Smooth muscle cell of the brain vasculature (primary cell): ENCODE measurements around the gene TMEM175.
"Not testable (repeated sequence)": the region's sequence is repeated elsewhere in the genome, so short reads cannot be mapped to it uniquely, and the experiment has no call there.

Experiments
- DNase-seq: peaks from one replicate; pipeline ENCODE4 v3.0.0-alpha.2; 2012; ENCODE audit warnings: low read depth, low spot score

The TMEM175 gene

GRCh38 chr4:988726-989721, 56.8 kb downstream of the TMEM175 start:
- no peak for DNase-seq

DNA sequence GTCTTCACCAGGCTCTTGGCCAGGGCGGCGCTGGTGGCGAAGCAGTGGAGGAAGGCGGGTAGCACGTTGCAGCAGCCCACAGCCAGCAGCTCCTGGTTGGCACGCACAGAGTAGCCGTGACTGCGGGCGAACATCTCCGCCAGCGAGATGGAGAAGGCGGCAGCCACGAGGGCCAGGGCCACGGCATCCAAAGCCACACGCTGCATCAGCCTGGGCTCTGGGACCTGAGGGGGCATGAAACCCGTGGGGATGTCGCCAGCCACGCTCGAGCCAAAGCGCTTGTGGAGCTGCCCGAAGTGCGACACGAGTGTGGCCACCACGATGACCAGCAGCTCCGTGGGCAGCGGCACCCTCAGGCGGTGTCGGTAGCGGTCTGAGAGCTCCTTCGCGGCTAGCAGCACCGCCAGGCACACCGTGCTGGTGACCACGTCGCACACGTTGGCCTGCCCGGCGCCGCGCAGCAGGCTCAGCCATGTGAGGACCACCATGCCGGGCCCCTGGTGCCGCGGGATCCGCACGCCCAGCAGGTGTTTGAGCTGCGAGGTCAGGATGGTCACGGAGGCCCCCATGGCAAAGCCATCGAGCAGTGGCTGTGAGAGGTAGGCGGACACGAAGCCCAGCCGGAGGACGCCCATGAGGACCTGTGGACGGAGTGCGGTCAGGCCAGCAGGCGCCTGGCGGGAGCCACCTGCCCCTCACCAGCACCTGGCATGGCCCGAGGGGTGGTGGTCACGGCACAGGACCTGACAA, 57.6 kb downstream of the TMEM175 start:
- no peak for DNase-seq

GRCh38 chr4:990746-991367, 58.6 kb downstream of the TMEM175 start:
- no peak for DNase-seq

DNA sequence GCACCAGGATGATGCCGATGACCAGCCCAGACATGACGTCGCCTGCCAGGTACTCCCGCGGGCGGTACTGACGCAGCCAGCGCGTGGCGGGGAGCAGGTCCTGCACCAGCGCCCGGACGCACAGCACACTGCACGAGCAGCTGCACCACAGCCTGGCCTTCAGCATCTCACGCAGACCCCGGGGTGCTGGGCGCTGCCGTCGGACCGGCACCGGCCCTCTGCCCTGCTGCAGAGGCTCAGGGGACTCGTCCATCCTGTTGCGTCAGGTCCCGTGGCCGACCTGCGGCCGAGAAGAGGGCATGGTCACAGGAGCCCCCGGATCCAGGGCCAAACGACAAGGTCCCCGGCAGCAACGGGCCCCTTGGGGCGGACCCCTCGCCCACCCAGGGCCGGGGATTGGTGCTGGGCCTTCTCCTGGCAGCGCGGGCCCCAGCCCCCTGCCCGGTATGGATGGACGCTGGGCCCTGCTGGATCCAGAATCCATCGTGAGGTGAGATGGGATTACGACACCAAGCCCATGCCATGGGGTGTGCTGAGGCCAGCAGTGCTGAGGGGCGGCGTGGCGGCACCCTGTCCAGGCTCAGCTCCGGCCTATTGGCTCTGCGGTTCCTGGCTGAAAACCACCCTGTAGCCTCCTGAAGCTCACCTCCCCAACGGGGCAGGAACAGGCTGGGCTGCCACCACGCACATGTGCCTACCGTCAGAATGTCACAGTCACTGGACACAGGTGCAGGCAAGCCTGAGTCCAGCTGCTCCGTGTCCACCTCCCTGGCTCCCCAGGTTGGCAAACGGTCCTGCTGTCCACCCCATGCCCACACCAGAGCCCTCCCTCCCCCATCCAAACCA, 59.4 kb downstream of the TMEM175 start:
- DNase-seq = no peak

- DNase-seq = no peak
Observed at GRCh38 chr4:992297-993110, 60.2 kb downstream of the TMEM175 start.

DNA sequence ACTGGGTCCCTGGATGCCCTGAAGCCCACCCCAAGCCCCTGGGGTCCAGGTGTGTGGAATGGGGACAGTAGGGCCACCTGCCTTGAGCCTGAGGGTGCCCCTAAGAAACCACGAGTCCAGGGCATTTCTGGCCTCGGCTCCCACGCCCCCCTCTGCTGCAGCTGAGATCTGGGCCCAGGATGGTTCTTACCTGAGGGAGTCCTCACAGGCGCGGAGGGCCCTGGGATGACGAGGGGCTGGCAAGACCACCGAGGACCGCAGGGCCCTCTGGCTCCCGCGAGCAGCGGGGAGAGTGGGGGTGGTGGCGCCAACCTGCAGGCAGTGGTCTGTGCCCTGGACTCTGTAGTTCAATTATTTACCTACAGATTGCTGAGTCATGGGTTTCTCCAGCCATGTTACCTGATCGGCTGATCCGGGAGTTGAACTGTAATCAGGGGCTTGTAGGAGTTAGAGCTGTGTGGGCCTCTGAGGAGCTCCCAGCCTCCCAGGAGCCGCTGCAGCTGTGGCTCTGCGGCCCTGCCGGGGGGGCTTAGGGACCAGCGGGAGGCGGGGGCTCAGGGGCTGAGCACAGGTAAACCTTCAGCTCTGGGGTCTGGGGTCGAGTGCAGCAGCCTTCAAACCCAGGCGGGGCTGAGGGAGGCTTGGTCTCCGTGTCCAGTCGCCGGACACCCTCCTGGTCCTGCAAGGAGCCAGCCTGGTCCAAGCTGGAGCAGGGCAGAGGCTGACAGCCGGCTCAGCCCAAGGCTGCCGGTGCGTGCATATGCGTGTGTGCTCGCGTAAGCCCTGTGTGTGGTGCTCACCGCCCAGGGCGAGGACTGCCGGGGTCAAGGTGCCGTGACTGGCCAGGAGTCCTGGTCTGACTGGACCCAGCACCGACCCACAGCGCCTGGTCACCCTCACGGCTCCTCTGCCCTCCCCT, 61.1 kb downstream of the TMEM175 start, which contains the start of gene SLC26A1:
SLC26A1 (minus strand) TSS at position 294 of the 919 bp plus-strand sequence. CDS start 1,701 bp downstream, outside the sequence.
- no peak for DNase-seq

DNA sequence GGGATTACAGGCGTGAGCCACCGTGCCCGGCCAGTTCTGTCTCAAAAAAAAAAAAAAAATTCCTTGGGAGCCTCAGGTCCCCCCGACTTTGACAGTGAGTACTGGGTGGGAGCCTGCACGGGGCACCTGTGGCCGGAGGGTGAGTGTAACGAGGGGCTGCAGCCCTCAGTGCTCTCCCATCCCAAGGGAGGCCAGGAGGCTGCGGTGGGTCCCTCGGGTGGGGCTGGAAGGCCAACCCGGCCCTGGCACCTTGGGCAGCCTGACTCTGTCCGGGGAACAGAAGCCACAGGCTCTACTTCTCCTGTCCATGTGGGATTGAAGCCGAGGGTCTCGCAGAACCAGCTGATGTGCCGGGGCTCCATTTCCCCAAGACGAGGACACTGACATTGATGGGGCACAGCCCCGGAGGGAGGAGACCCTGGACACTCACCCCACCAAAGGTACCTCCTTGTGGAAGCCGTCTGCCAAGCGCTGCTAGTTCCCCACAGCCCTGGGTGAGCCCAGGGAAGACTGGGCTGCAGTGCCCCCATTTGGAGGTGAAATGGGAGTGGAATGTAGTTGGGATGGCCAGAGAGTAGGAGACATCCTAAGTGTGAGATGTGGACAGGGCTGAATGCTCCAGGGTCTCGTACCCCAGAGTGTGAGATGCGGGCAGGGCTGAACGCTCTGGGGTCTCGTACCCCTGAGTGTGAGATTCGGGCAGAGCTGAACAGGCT, 63.2 kb downstream of the TMEM175 start:
- no peak for DNase-seq

DNA sequence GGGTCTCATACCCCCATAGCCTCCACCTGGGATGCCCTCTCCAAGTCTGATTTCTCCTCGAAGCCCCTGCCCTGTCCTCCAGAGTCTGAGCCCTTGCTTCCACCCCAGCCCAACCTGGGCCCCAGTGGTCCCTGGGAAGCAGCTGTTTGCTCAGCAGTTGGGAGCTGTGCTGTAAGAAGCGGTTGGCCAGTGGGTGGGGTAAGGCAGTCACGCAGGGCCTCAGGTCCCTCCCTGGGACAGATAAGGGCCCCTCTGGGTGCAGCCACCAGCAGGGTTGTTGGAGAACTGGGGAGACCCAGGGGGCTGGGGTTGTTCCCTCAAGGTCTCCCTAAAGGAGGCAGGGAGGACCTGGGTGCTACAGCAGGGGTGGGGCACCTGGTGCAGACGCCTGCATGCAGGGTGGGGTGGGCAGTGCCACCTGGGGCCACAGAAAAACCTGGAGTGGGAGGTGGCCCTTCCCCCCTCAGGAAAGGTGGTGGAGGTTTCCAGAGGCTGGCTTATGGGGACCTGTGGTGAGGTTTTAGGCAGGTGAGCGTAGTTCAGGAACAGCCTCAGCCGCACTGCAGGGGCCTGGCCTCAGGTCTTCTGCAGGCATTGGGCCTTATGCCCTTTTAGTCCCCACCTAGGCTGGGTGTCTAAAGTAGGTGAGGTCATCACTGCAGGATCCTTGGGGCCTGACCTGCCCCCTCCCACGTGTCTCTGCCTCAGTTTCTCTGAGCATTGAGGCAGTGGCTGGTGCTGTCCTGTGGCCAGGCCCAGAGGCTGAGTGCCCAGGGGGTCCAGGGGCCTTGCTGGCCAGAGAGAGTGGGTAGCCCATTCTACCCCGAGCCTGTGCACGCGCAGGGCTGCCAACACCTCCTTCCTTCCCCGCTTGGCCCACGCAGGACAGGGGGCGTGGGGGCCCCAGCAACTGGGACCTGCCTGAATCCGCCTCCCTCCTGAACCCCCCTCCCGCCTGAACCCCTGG, 64.1 kb downstream of the TMEM175 start:
- no peak for DNase-seq

DNA sequence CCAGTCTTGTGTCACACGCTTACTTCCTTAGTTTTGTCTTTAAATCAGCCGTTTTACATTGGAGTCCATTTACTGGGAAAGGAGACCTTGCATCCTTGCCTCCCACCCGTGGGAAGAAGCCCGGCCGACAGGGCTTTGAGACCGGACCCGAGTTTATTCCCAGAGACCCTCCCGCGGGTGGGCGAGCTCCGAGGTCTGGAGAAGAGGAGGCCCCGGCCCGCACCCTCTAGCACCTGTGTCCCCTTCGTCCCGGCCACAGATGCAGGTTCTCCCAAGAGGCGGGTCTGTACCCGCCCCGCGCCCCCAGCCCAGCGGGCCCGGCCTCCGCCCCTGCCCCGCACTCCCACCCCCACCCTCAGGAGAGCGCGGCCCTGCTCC, 64.7 kb downstream of the TMEM175 start:
- no peak for DNase-seq

DNA sequence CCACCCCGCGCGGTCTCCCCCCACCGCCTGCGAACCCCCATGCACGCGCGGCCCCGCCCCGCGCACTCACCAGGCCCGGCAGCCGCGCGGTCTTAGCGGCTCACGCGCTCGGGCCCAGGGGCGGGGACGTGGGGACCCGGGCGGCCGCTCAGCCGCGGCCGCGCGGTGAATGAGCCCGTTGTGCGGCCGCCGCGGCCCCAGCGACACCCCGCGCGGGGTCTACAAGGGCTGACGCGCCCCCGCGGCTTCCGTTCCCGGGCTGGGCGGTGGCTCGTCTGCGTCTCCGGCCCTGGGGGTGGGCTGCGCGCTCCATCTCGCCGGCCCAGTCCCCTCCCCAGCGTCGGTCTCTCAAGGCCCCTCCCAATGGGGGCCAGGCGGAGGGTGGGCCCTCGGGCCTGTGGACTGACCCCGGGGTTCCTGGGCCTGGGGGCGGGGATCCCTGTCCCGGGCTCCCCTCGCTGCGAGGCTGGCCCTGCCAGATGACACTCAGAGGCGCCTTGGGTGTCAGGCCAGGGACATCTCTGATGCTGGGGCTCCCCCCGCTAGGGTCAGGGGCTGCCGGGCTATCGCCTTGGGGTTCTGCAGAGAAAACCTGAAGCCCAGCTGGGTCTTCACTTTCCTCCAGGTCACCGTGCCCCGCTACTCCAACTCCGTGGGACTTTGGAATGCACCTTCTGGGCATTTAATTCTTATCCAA, 65.3 kb downstream of the TMEM175 start:
- DNase-seq = no peak

DNA sequence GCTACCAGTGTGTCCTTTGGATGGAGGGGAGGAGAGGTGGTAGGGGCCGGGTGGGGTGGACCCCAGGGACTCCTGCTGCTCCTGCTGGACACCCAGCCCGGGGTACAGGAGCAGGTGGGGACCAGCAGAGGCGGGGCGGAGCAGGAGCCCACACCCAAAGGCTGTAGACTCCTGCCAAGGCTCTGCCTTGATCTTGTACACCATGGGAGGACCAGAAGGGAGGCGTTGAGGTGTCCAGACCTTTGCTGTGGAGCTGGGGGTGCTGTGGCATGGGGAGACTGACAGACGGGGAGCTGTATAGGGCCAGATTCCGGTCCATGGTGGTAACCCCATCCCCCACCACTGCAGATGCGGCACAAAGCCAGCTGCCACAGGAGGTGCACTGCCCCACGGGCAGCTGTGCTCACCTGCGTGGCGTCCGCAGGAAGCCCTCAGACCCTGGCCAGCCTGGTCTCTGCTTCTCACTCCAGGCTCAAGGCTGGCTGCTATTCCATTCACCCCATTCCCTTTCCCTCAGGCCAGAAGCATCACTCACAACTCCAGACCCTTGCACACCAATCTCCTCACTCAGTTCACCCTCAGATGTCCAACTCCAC, 65.9 kb downstream of the TMEM175 start:
- no peak for DNase-seq

DNA sequence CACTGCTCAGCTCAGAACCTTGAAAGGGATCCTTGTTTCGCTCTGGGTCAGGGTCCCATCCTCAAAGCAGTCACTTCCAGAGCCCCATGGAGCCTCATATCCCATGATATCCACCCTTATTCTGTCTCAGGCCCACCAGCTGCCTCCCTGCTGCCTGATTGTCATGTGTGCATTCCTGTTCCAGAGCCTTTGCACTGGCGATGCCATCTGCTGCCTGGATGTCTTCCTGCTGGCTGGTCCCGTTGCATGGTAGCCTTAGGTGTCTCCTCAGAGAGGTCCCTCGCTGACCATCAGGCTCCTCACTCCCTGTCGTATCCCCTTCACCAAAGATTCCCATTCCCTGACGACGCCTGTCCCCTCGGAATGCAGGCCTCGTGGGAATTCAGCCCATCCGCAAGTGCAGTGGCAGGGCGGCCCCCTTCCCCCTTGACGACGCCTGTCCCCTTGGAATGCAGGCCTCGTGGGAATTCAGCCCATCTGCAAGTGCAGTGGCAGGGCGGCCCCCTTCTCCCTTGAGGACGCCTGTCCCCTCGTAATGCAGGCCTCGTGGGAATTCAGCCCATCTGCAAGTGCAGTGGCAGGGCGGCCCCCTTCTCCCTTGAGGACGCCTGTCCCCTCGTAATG, 67.1 kb downstream of the TMEM175 start:
- DNase-seq = not testable (repeated sequence)

GRCh38 chr4:999882-1000425, 67.7 kb downstream of the TMEM175 start:
- no peak for DNase-seq

- DNase-seq = no peak
Observed at GRCh38 chr4:1000686-1001260, 68.5 kb downstream of the TMEM175 start.

GRCh38 chr4:1001561-1002130, 69.4 kb downstream of the TMEM175 start:
- DNase-seq = no peak
